Measurements from ENCODE around the gene MACROD2. TPM values are rescaled to one million over a fixed set of nuclear protein-coding genes. Genes with fewer than 3 reads are reported as not detected.

Gene MACROD2
- total RNA-seq, 6 experiments from 2014 or later: 0.05 to 0.57 (median 0.11) TPM; not detected in 1

DNA sequence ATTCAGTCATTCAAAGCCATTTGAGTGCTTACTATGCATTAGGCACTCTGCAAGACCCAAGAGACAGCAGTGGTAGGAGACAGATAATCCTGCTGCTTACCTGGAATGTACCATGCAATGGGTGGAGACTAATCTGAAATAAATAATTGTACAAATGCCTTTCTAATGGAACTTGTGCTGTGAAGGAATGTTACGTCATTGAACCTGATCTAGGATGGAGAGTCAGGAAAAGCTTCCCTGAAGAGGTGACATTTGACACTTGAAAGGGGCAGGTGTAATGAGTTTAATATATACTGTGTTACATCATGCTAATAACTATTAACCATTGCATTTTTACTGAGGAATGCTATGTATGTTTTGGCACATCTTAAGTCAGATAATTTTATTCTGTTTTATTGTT lies 833.1 kb downstream of the MACROD2 start:
- Mint-ChIP-seq H3K4me3 (no peak overlapping the region), H3K36me3 (ENCODE audit: low read depth) (no peaks in the 10 kb centered on the region), H3K27me3 (ENCODE audit: insufficient read depth) (no peaks in the 10 kb centered on the region), H3K4me1 (ENCODE audit: low read depth) (no peaks in the 10 kb centered on the region), H3K9me3 (peaks cover 42% of the 10 kb centered on the region), H3K27ac (no peak overlapping the region)
- DNase-seq: no peak
- TF ChIP-seq, protein P1, sequence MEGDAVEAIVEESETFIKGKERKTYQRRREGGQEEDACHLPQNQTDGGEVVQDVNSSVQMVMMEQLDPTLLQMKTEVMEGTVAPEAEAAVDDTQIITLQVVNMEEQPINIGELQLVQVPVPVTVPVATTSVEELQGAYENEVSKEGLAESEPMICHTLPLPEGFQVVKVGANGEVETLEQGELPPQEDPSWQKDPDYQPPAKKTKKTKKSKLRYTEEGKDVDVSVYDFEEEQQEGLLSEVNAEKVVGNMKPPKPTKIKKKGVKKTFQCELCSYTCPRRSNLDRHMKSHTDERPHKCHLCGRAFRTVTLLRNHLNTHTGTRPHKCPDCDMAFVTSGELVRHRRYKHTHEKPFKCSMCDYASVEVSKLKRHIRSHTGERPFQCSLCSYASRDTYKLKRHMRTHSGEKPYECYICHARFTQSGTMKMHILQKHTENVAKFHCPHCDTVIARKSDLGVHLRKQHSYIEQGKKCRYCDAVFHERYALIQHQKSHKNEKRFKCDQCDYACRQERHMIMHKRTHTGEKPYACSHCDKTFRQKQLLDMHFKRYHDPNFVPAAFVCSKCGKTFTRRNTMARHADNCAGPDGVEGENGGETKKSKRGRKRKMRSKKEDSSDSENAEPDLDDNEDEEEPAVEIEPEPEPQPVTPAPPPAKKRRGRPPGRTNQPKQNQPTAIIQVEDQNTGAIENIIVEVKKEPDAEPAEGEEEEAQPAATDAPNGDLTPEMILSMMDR (IDR thresholded peaks at IDR 0.05): no peak

DNA sequence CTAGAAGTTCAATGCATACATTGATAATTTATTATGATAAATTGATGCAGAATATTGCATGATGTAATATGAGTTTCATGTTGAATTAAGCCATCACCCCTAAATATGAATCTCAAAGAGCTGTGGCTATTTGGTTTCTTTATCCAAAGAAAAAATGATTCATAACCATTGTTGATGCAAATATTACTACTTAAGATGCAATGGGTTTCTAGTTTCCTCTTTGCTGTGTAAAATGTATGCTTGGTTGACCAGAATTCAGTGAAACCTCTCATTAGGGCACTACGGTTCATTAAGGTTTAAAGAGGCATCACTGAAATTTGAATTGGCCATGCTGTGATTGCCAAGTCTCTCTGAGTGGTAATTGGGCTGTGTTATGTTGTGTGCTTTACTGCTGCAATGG lies 834.6 kb downstream of the MACROD2 start:
- no peaks in the 10 kb centered on the region for H3K36me3 Mint-ChIP-seq (ENCODE audit: low read depth)

DNA sequence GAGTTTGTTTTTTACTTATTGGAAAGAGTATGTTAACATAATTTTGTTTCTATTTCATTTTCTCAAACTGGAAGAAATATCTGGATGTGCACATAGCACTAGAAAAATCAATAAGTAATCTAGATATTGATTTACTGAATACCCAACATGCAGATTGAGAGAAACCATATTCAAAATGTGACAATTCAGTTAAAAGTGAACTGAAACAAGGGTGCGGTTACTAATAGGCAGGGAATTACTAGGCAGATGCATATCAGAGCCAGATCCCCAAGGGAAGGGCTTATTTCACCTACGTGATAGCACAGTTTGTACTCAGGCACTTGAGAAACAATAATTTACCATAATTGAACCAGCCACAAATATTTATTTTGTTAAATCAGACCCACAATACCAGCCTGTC lies 835.1 kb downstream of the MACROD2 start:
- H3K27ac Mint-ChIP-seq: no peak overlapping the region
- no peaks in the 10 kb centered on the region for H3K4me1 Mint-ChIP-seq (ENCODE audit: low read depth)
- no peak for DNase-seq
- TF ChIP-seq, protein P1 (IDR thresholded peaks at IDR 0.05): no peak
- H3K9me3 Mint-ChIP-seq: peaks cover 32% of the 10 kb centered on the region
- H3K4me3 Mint-ChIP-seq: no peak overlapping the region
- no peaks in the 10 kb centered on the region for H3K36me3 Mint-ChIP-seq (ENCODE audit: low read depth)
- no peaks in the 10 kb centered on the region for H3K27me3 Mint-ChIP-seq (ENCODE audit: insufficient read depth)

More for the DNA sequence above, 834.6 kb downstream of the MACROD2 start:
- Mint-ChIP-seq H3K27me3 (ENCODE audit: insufficient read depth) (no peaks in the 10 kb centered on the region), H3K4me1 (ENCODE audit: low read depth) (no peaks in the 10 kb centered on the region), H3K4me3 (no peak overlapping the region), H3K27ac (no peak overlapping the region), H3K9me3 (peaks cover 32% of the 10 kb centered on the region)
- TF ChIP-seq, protein P1 (IDR thresholded peaks at IDR 0.05): no peak
- DNase-seq: no peak

DNA sequence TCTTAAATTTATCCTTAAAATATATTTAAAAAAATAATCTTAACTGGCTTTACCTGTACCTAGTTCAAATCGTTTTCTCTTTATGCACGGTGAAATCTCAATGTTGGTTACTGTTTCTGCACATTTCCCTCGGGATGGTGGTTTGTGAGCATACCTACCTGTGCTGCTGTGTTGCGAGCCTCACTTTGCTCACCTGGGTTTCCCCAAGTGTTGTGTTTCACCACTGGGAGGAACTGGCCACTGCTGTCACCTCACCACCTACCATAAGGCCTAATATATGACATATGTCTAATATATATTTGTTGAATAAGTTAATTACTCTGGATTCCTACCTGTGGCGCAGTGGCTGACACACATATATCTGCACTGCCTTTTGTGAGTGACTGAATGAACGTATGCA lies 835.6 kb downstream of the MACROD2 start:
- H3K27me3 Mint-ChIP-seq (ENCODE audit: insufficient read depth): no peaks in the 10 kb centered on the region
- no peaks in the 10 kb centered on the region for H3K4me1 Mint-ChIP-seq (ENCODE audit: low read depth)
- H3K4me3 Mint-ChIP-seq: no peak overlapping the region
- peaks cover 32% of the 10 kb centered on the region for H3K9me3 Mint-ChIP-seq
- H3K27ac Mint-ChIP-seq: no peak overlapping the region
- TF ChIP-seq, protein P1 (IDR thresholded peaks at IDR 0.05): no peak
- no peak for DNase-seq
- no peaks in the 10 kb centered on the region for H3K36me3 Mint-ChIP-seq (ENCODE audit: low read depth)

DNA sequence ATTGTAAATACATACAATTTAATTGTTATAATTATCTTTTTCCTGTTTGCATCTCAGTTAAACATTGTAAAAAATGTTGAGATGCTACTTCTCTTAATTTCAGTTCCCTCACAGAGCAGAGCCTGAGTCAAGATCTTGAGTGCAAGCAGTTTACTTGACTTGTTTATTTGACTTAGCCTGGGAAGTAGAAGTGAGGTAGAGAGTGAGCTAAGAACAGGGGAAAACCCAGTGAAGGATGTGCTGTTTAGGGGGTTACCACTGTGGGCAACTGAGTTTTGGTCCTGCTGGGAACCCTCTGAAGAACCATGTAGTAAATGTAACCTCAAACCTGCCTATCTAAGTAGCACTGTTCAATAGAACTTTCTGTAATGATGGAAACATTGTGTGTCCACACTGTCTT lies 837.3 kb downstream of the MACROD2 start:
- TF ChIP-seq, protein P1 (IDR thresholded peaks at IDR 0.05): no peak
- H3K4me3 Mint-ChIP-seq: no peak overlapping the region
- H3K36me3 Mint-ChIP-seq (ENCODE audit: low read depth): no peaks in the 10 kb centered on the region
- H3K9me3 Mint-ChIP-seq: peaks cover 32% of the 10 kb centered on the region
- no peaks in the 10 kb centered on the region for H3K27me3 Mint-ChIP-seq (ENCODE audit: insufficient read depth)
- no peaks in the 10 kb centered on the region for H3K4me1 Mint-ChIP-seq (ENCODE audit: low read depth)
- DNase-seq: no peak
- H3K27ac Mint-ChIP-seq: no peak overlapping the region
